Measurements from ENCODE around the gene GRAMD1C. TPM values are rescaled to one million over a fixed set of nuclear protein-coding genes. Genes with fewer than 3 reads are reported as not detected.
"Not testable (repeated sequence)": the region's sequence is repeated elsewhere in the genome, so short reads cannot be mapped to it uniquely, and the experiment has no call there.

GRAMD1C gene
- total RNA-seq, 1 donor from 2014 or later: not detected

DNA sequence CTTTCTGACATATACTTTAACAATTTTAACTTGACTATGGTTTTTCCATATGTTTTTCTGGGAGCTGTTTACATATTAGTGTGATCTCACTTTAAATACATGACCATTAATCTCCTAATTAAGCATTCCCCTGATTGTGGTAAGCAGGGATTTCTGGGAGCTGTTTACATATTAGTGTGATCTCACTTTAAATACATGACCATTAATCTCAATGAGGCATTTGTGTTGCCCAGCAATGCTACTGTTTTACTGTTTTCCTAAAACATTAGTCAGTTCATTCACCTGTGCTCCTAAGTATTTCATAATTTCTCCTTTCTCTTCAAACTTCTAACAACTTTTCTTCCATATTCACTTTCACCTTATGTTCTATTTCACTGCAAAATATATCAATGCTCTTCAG, 3.6 kb upstream of the GRAMD1C start:
- no peak overlapping the region for H3K27ac Mint-ChIP-seq
- DNase-seq: no peak
- peaks cover 12% of the 10 kb centered on the region for H3K4me1 Mint-ChIP-seq
- peaks cover 3% of the 10 kb centered on the region for H3K36me3 Mint-ChIP-seq (ENCODE audit: low read depth)
- no peak overlapping the region for H3K4me3 Mint-ChIP-seq
- intact Hi-C loops (cut with micrococcal nuclease): no loop called here
- H3K27me3 Mint-ChIP-seq: peaks cover 5% of the 10 kb centered on the region
- peaks cover 8% of the 10 kb centered on the region for H3K9me3 Mint-ChIP-seq

DNA sequence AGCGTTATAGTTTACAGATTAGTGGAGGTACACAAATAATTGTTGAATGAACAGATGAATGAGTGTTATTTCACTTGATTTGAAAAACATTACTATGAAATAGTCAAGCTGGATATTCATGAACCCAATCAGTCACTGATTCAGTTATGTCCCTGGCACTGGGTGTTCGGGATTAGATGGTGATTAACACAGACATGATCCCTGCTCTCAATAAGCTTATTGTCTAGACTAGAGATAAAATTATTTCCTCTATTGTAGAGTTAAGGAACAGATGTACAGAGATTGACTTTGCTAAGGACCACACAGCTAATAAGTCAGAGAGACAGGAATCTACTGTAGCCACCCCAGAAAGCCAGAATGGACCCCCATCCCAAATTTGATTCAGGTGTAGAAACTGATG, 963 bp downstream of the GRAMD1C start:
- Mint-ChIP-seq H3K27ac (no peak overlapping the region), H3K4me1 (peaks cover 8% of the 10 kb centered on the region), H3K4me3 (peak overlapping the region; percentile 82), H3K27me3 (peaks cover 5% of the 10 kb centered on the region), H3K36me3 (ENCODE audit: low read depth) (no peaks in the 10 kb centered on the region), H3K9me3 (no peaks in the 10 kb centered on the region)
- intact Hi-C loops (cut with micrococcal nuclease): loop anchor here (2.0 kb wide), 2 partner anchors 103 to 217 kb away; partner anchors contain the start of genes CCDC191 and QTRT2
- DNase-seq: no peak

DNA sequence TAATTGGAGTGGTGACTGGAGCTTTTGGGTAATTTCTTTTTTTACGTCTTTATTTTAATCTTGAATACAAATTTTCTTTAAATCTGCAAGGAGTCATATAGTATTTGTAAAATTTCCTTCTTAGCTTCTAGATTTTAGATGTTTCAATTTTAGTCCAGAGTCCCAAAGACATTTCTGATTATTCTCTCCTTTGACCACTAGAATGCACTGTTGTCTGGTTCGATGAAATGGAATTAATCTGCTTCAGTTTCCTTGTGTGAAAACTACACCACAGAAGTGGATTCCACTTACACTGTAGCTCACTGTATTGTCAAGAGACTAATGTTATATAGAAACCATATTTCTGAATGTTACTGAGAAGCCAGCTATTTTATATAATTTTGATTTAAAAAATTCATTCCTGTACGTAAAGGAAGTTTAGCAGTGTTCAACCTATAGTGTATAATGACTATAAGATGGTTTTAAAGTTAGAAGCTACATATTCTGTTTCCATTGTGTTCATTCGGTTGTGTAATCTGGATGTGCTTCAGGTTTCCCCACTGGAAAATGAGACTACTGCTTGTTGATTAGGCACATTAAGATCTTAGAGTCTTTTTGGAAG, 6.1 kb downstream of the GRAMD1C start:
- no peaks in the 10 kb centered on the region for H3K4me1 Mint-ChIP-seq
- intact Hi-C loops (cut with micrococcal nuclease): no loop called here
- no peak overlapping the region for H3K27ac Mint-ChIP-seq
- H3K9me3 Mint-ChIP-seq: no peaks in the 10 kb centered on the region
- DNase-seq: no peak
- H3K4me3 Mint-ChIP-seq: no peak overlapping the region
- no peaks in the 10 kb centered on the region for H3K36me3 Mint-ChIP-seq (ENCODE audit: low read depth)
- peaks cover 2% of the 10 kb centered on the region for H3K27me3 Mint-ChIP-seq

DNA sequence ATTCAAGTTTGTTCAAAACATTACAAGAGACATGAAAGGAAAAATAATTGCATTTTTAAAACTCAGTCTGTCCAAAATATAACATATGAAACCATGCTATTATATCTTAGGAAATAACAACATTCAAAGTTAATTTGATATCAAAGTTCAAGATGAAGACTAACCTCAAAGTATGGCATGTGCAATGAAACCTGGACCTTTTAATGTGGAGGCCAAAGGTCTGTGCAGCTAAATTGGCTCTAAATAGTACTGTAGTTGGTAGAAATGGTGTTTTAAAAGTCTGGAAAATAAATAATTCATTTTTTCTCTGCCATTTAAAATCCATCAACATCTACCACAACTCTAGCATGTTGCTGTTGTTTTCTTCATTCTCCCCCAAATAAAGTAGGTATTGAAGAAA, 8.7 kb downstream of the GRAMD1C start:
- Mint-ChIP-seq H3K27me3 (peaks cover 2% of the 10 kb centered on the region), H3K4me1 (no peaks in the 10 kb centered on the region), H3K27ac (no peak overlapping the region), H3K9me3 (no peaks in the 10 kb centered on the region), H3K4me3 (no peak overlapping the region), H3K36me3 (ENCODE audit: low read depth) (no peaks in the 10 kb centered on the region)
- intact Hi-C loops (cut with micrococcal nuclease): no loop called here
- no peak for DNase-seq

DNA sequence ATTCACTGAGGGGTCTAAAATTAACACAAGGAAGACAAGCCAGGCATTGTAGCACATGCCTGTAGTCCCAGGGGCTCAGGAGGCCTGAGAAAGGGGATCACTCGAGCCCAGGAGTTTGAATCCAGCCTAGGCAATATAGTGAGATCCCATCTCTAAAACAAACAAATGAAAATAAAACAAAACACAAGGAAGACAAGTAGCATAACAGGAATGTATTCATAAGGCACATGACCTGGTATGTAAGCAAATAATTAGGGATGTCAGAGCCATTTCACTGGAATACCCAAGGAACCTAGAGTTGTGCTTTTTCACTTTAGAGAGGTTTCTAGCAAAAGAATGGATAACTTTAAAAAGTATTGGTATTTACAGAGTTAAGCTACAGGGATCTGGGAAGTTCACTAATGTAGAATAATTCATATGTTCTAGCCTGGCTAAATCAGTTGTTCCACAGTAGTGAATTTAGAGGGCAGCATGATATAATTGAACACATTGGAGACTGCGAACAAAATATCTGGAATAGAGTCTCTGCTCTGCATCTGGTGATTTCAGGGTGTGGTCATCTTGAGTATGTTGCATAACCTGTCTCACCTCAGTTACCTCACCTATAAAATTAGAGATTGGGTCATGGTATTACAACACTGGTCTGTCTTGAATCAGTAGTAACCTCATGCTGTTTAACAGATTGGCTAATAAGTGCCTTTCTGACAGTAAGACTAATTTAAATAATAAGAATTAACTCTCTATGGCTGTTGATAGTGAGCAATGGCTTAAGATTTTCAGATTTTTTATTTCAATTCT, 9.3 kb downstream of the GRAMD1C start:
- Mint-ChIP-seq H3K9me3 (no peaks in the 10 kb centered on the region), H3K27ac (no peak overlapping the region), H3K4me1 (no peaks in the 10 kb centered on the region), H3K4me3 (no peak overlapping the region), H3K36me3 (ENCODE audit: low read depth) (no peaks in the 10 kb centered on the region), H3K27me3 (peaks cover 2% of the 10 kb centered on the region)
- peak; percentile 27 for DNase-seq
- intact Hi-C loops (cut with micrococcal nuclease): no loop called here

DNA sequence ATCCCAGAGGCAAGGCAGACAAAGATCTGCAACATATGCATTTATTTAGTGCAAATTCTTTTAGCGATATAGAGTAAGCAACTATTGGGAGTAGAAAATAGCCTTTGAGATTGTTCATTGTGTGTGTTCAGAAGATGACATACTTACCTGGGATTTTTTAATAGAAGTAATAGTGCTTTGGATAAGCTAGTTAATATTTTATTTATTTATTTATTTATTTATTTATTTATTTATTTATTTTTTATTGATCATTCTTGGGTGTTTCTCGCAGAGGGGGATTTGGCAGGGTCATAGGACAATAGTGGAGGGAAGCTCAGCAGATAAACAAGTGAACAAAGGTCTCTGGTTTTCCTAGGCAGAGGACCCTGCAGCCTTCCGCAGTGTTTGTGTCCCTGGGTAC, 10.5 kb downstream of the GRAMD1C start:
- H3K9me3 Mint-ChIP-seq; H3K27me3 Mint-ChIP-seq; H3K4me3 Mint-ChIP-seq; H3K36me3 Mint-ChIP-seq (ENCODE audit: low read depth); intact Hi-C loops (cut with micrococcal nuclease); H3K4me1 Mint-ChIP-seq; DNase-seq; H3K27ac Mint-ChIP-seq: not testable (repeated sequence)

DNA sequence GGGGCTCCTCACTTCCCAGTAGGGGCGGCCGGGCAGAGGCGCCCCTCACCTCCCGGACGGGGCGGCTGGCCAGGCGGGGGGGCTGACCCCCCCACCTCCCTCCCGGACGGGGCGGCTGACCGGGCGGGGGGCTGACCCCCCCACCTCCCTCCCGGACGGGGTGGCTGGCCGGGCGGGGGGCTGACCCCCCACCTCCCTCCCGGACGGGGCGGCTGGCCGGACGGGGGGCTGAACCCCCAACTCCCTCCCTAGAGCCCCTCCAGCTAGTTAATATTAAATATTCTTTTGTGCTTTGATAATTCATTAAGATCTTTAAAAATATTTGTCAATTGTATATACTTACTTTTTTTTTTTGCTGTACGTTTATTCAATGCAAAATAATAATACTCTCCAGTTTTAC, 11.3 kb downstream of the GRAMD1C start:
- intact Hi-C loops (cut with micrococcal nuclease); H3K27ac Mint-ChIP-seq; H3K4me1 Mint-ChIP-seq; H3K4me3 Mint-ChIP-seq; H3K9me3 Mint-ChIP-seq; DNase-seq; H3K36me3 Mint-ChIP-seq (ENCODE audit: low read depth); H3K27me3 Mint-ChIP-seq: not testable (repeated sequence)

DNA sequence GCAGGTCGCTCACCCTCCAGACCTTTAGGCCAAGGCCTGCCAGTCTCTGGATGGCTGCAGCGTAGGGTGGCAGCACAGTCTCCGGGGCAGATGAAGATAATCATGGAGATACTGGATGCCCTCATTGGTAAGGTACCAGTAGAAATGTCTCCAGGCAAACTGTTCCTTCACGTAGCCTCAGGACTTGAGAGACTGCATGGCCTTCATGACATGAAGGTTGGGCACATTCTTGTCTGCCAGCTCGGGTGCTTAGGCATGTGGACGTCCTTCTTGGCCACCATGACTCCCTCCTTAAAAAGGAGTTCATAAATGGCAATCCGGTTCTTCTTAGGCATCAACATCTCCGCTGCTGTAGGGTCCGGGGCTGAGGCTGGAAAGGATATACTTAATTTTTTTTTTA, 11.8 kb downstream of the GRAMD1C start:
- H3K9me3 Mint-ChIP-seq; H3K27ac Mint-ChIP-seq; H3K4me1 Mint-ChIP-seq; H3K4me3 Mint-ChIP-seq; DNase-seq; intact Hi-C loops (cut with micrococcal nuclease); H3K27me3 Mint-ChIP-seq; H3K36me3 Mint-ChIP-seq (ENCODE audit: low read depth): not testable (repeated sequence)

DNA sequence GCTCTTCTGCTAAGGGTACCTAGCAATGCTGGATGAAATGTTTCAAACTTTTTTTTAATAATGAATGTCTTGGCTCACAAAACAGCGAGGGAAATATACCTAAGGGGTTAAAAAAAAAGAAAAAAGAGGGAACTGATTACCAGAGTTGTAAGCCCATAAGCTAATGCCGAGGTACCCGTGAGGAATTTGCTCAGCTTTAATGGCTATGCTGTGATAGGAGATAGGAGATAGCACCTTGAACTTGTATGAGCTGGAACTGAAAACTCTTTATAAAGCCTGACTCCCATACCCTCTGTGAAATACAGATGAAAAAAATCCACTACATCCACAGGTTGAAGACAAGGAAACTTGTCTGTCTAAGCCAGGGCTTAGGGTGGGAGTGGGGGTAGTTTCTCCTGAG, 13.9 kb downstream of the GRAMD1C start:
- Mint-ChIP-seq H3K27ac (no peak overlapping the region), H3K4me1 (no peaks in the 10 kb centered on the region), H3K4me3 (no peak overlapping the region), H3K9me3 (no peaks in the 10 kb centered on the region), H3K36me3 (ENCODE audit: low read depth) (no peaks in the 10 kb centered on the region), H3K27me3 (peaks cover 7% of the 10 kb centered on the region)
- intact Hi-C loops (cut with micrococcal nuclease): no loop called here
- peak; percentile 20 for DNase-seq

DNA sequence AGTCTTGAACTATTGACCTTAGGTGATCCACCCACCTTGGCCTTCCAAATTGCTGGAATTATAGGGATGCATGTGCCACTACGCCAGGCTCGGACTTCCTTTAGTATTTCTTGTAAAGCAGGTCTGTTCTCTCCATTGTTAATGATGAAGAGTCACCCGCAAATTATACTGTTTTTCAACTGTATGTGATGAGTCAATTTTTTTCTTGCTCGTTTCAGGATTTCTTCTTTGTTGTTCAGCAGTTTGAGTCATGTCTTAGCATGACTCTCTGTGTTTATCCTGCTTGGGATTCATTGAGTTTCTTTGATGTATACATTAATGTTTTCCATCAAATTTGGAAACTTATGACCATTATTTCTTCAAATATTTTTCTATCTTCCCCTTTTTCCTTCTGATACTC, 28.9 kb downstream of the GRAMD1C start:
- intact Hi-C loops (cut with micrococcal nuclease): no loop called here
- Mint-ChIP-seq H3K4me3 (no peak overlapping the region), H3K27me3 (peaks cover 8% of the 10 kb centered on the region), H3K36me3 (ENCODE audit: low read depth) (no peaks in the 10 kb centered on the region), H3K9me3 (peaks cover 4% of the 10 kb centered on the region), H3K27ac (no peak overlapping the region), H3K4me1 (no peaks in the 10 kb centered on the region)
- no peak for DNase-seq

DNA sequence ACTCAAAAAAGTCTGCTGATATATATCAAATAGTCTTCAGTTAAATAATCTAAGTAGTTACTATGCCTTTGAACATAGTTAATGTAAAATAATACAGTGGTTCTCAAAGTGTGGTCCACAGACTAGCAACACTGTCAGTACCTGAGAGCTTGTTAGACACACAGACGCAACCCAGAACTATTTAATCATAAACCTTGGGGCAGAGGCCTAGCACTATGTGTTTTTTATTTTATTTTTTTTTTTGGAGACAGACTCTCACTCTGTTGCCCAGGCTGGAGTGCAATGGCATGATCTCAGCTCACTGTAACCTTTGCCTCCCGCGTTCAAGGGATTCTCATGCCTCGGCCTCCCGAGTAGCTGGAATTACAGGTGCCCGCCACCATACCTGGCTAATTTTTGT, 34.7 kb downstream of the GRAMD1C start:
- H3K36me3 Mint-ChIP-seq (ENCODE audit: low read depth): no peaks in the 10 kb centered on the region
- no peak overlapping the region for H3K4me3 Mint-ChIP-seq
- no peaks in the 10 kb centered on the region for H3K4me1 Mint-ChIP-seq
- no peaks in the 10 kb centered on the region for H3K9me3 Mint-ChIP-seq
- H3K27me3 Mint-ChIP-seq: peaks cover 10% of the 10 kb centered on the region
- H3K27ac Mint-ChIP-seq: no peak overlapping the region
- intact Hi-C loops (cut with micrococcal nuclease): no loop called here
- DNase-seq: no peak

DNA sequence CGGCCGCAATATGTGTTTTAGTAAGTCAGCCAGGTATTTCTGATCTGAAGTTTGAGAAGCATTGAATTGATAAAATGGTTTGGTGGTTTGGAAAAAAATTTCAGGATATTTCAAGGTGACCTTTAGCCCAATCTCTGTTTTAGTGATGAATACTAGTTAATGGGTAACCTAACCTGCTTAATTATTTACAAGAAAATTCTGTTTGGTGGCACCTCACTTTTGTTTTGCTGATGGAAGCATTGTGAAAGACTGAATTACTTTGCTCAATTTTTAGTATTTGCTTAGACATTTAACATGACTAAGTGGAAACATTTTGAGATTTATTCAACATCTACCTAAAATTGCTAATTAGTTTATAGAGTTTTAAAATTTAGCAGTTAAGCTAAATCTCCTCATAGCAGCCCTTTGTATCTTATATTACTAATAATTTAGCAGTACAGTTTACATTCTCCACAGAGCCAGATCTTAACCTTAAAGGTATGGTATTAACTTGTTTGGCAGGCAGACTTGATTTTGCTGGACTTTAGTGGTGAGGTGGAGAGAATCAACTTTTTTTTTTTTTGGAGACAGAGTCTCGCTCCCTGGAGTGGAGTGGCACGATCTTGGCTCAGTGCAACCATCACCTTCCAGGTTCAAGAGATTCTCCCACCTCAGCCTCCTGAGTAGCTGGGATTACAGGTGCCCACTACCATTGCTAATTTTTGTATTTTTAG, 35.4 kb downstream of the GRAMD1C start:
- no peak overlapping the region for H3K4me3 Mint-ChIP-seq
- H3K27ac Mint-ChIP-seq: no peak overlapping the region
- intact Hi-C loops (cut with micrococcal nuclease): no loop called here
- H3K27me3 Mint-ChIP-seq: peaks cover 10% of the 10 kb centered on the region
- H3K9me3 Mint-ChIP-seq: no peaks in the 10 kb centered on the region
- no peaks in the 10 kb centered on the region for H3K4me1 Mint-ChIP-seq
- DNase-seq: no peak
- no peaks in the 10 kb centered on the region for H3K36me3 Mint-ChIP-seq (ENCODE audit: low read depth)

DNA sequence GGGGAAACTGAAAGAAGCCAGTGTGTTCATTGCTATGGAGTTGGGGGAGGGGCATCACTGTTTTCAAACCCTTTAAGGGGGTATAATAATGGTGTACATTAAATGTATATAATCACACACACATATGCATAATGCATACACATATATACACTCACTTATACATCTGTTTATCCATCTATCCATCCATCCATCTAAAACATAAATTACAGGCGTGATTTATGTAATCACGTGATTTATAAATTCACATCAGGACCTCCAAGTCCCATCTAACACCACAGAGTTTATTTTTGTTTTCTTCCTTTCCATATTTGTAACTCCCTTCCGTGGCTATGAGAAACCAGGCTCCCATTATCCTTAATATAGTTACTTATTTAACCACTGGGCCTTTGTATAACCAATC, 39.8 kb downstream of the GRAMD1C start:
- no peak overlapping the region for H3K27ac Mint-ChIP-seq
- DNase-seq: no peak
- peaks cover 13% of the 10 kb centered on the region for H3K27me3 Mint-ChIP-seq
- no peaks in the 10 kb centered on the region for H3K4me1 Mint-ChIP-seq
- intact Hi-C loops (cut with micrococcal nuclease): no loop called here
- H3K36me3 Mint-ChIP-seq (ENCODE audit: low read depth): no peaks in the 10 kb centered on the region
- H3K4me3 Mint-ChIP-seq: no peak overlapping the region
- H3K9me3 Mint-ChIP-seq: no peaks in the 10 kb centered on the region

DNA sequence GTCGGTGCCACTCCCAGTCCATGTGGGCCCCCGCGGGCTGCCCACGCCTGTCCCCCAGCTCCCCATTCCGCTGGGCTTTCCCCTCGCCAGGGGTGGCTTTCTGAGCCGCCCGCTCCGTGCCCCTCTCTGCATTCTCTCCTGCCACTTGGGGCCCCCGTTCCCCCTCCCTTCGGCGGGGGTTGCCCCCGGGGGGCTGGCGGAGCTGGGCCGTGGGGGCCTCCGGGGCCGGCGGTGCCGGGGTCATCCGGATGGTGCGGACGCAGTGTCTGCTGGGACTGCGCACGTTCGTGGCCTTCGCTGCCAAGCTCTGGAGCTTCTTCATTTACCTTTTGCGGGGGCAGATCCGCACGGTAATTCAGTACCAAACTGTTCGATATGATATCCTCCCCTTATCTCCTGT, 46.5 kb downstream of the GRAMD1C start:
- no peaks in the 10 kb centered on the region for H3K27me3 Mint-ChIP-seq
- DNase-seq: no peak
- no peak overlapping the region for H3K27ac Mint-ChIP-seq
- H3K36me3 Mint-ChIP-seq (ENCODE audit: low read depth): no peaks in the 10 kb centered on the region
- intact Hi-C loops (cut with micrococcal nuclease): no loop called here
- H3K9me3 Mint-ChIP-seq: no peaks in the 10 kb centered on the region
- H3K4me1 Mint-ChIP-seq: no peaks in the 10 kb centered on the region
- no peak overlapping the region for H3K4me3 Mint-ChIP-seq

Measured in activated CD4-positive, alpha-beta T cell treated with anti-CD3 and anti-CD28 coated beads, Interleukin-2, amount 10 ng/mL, durations not matched to agents 24 days and 14 days (primary cell).